Measurements from ENCODE around the gene SRP68.

SRP68 gene

DNA sequence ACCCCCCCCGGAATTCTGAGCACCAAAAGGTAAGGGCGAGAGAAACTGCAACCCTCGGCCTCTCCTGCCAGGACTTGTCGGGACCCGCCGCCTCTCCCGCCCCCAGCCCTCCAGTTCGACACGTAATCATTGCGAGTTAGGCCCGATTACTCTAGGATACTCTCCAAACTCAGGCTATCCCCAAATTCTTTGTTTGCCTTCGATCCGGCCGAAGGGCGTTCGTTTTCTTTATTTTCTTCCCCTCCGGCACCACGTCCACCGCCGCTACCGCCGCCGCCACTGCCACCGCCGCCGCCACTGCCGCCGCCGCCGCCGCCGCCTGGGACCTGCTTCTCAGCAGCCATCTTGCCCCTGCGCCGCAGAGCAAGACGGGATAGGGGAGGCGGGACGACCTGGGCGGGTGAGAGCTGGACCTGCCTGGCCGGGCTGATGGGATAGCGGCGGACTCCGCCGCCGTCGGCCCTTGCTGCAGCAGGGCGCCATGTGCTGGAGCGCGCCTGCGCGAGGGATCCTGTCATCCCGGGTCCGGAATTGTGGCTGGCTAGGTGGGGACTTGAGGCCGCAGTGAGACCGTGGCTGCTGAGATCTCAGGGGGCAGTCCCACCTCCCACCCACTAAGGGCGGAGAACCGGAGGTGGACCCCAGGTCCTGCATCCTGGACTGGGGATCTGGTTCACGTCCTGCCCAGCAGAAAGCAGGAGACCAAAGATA is at the start of gene SRP68:
Gene SRP68, minus strand, starts transcription at position 370 of the 711 bp plus-strand sequence. Its CDS starts 26 bp downstream, at position 344.
- Histone ChIP-seq H3K27ac (ENCODE audit: low read depth in 2 of 2, low read length in 2 of 2) (peak within 1 kb of the TSS; percentile 50 to 72), H3K9ac (ENCODE audit: low read depth in 1 of 2, low read length in 2 of 2) (peak within 1 kb of the TSS; percentile 81 to 92), H3K36me3 (ENCODE audit: control insufficient read depth in 2 of 2, insufficient read depth in 2 of 2, low read length in 2 of 2) (peaks cover 5 to 10% of the 10 kb centered on the region in 2 donors), H3K4me3 (ENCODE audit: low read length in 2 of 2) (peak within 1 kb of the TSS; percentile 89 to 97), H3K9me3 (ENCODE audit: control insufficient read depth in 2 of 2, low read length in 2 of 2) (no peaks in the 10 kb centered on the region), H3K4me1 (ENCODE audit: control insufficient read depth in 2 of 2, insufficient read depth in 2 of 2, low read length in 2 of 2) (peaks cover 20 to 26% of the 10 kb centered on the region in 2 donors), H3K27me3 (ENCODE audit: control insufficient read depth in 2 of 2, insufficient read depth in 2 of 2, low read length in 2 of 2) (peaks cover 33 to 34% of the 10 kb centered on the region in 2 donors)

DNA sequence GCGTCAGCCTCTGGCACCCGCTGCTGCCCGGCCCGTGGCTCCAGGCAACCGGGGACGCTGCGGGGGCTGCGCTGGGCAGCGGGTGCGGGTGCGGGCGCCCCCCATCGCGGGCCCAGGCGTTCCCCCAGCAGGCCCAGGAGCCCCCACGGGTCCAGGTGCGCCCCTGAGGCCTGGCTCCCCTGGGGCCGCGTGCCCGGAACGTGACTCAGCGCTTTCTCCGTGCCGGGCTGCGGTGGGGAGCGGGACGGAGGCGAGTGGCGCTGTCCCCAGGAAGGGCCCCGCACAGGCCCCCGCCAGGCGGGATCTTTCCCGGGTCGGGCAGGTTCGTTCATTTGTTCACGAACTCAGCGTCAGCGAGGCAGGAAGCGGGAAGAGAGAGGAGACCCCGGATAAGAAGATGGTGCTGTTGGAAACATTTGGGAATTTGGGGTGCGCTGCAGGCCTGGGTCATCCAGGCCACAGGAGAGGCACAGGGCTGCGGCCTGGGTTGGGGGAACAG is 49.7 kb upstream of the SRP68 start:
- Histone ChIP-seq H3K9ac (ENCODE audit: low read depth in 1 of 2, low read length in 2 of 2) (peak overlapping the region; percentile 41 to 59), H3K36me3 (ENCODE audit: control insufficient read depth in 2 of 2, insufficient read depth in 2 of 2, low read length in 2 of 2) (no peaks in the 10 kb centered on the region), H3K4me1 (ENCODE audit: control insufficient read depth in 2 of 2, insufficient read depth in 2 of 2, low read length in 2 of 2) (peaks cover 2 to 3% of the 10 kb centered on the region in 2 donors), H3K4me3 (ENCODE audit: low read length in 2 of 2) (peak overlapping the region in 1 of 2 donors; percentile 43), H3K27me3 (ENCODE audit: control insufficient read depth in 2 of 2, insufficient read depth in 2 of 2, low read length in 2 of 2) (no peaks in the 10 kb centered on the region), H3K27ac (ENCODE audit: low read depth in 2 of 2, low read length in 2 of 2) (no peak overlapping the region), H3K9me3 (ENCODE audit: control insufficient read depth in 2 of 2, low read length in 2 of 2) (no peaks in the 10 kb centered on the region)

DNA sequence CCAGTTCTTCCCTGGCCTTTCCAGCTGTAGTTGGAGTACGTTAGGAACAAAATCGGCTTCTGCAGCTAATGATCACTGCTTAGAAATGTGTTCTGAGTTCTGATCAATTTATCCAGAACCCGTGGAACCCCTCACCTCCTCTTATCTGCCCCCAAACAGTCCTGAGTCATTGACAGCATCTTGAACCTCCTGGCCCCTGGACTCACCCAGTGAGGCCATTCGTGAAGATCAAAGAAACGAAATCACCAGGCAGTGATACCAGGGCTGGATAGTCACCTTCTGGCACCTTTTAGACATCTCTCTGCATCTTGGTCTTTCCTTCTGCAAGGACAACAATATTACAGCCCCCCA is 48.3 kb upstream of the SRP68 start:
- Histone ChIP-seq H3K27me3 (ENCODE audit: control insufficient read depth in 2 of 2, insufficient read depth in 2 of 2, low read length in 2 of 2) (no peaks in the 10 kb centered on the region), H3K9ac (ENCODE audit: low read depth in 1 of 2, low read length in 2 of 2) (no peak overlapping the region), H3K9me3 (ENCODE audit: control insufficient read depth in 2 of 2, low read length in 2 of 2) (no peaks in the 10 kb centered on the region), H3K4me1 (ENCODE audit: control insufficient read depth in 2 of 2, insufficient read depth in 2 of 2, low read length in 2 of 2) (peaks cover 2 to 3% of the 10 kb centered on the region in 2 donors), H3K4me3 (ENCODE audit: low read length in 2 of 2) (no peak overlapping the region), H3K36me3 (ENCODE audit: control insufficient read depth in 2 of 2, insufficient read depth in 2 of 2, low read length in 2 of 2) (no peaks in the 10 kb centered on the region), H3K27ac (ENCODE audit: low read depth in 2 of 2, low read length in 2 of 2) (no peak overlapping the region)

DNA sequence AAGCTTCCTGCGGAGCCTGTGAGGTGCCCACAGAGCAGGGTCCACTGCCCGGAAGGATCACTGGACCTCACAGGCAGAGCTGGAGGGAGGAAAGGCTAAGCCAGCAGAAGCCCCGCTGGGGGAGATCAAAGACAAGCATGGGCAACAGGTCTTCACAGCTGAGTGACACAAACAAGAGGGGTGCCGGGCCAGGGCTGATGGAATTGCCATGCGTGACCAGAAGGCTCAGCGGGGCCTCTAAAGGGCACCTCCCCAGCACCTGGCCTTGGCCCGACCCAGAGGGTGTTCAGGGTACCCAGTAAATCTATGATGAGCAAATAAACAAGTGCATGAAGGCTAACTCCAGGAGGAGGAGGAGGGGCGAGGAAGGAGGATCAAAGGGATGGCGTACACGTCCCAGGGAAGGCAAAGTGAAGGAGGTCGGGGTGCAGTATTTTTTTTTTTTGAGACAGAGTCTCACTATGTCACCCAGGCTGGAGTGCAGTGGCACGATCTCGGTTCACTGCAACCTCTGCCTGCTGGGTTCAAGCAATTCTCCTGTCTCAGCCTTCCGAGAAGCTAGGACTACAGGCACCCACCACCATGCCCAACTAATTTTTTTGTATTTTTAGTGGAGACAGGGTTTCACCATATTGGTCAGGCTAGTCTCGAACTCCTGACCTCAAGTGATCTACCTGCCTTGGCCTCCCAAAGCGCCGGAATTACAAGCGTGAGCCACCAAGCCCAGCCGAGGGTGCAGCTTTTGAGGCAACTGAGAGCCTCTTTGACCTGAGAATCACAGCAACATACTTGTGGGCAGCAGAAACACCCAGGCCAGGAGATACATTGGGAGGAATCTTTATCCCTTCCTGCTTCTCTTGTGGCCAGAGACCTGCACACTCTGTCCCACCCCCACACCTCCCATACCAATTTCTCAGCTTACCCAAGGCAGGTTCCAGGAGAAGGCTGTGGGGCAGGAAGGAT is 47.4 kb upstream of the SRP68 start:
- Histone ChIP-seq H3K9me3 (ENCODE audit: control insufficient read depth in 2 of 2, low read length in 2 of 2) (no peaks in the 10 kb centered on the region), H3K36me3 (ENCODE audit: control insufficient read depth in 2 of 2, insufficient read depth in 2 of 2, low read length in 2 of 2) (no peaks in the 10 kb centered on the region), H3K4me3 (ENCODE audit: low read length in 2 of 2) (no peak overlapping the region), H3K4me1 (ENCODE audit: control insufficient read depth in 2 of 2, insufficient read depth in 2 of 2, low read length in 2 of 2) (peaks cover 2 to 3% of the 10 kb centered on the region in 2 donors), H3K27ac (ENCODE audit: low read depth in 2 of 2, low read length in 2 of 2) (no peak overlapping the region), H3K9ac (ENCODE audit: low read depth in 1 of 2, low read length in 2 of 2) (no peak overlapping the region), H3K27me3 (ENCODE audit: control insufficient read depth in 2 of 2, insufficient read depth in 2 of 2, low read length in 2 of 2) (no peaks in the 10 kb centered on the region)

DNA sequence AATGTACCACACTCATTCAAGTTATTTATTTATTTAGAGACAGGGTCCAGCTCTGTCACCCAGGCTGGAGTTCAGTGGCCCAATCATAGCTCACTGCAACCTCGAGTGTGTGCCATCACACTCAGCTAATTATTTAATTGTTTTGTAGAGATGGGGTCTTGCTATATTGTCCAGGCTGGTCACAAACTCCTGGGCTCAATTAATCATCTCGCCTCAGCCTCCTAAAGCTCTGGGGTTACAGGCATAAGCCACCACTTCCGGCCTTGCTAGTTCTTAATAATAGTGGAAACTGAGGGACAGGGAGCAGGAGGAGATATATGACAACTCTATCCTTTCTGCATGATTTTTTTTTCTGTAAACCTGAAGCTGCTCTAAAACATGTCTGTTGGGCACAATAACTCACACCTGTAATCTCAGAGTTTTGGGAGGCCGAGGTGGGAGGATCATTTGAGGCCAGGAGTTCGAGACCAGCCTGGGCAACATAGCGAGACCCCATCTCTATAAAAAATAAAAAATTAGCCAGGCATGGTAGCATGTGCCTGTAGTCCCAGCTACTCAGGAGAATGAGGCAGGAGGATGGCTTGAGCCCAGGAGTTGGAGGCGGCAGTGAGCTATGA is 42.9 kb upstream of the SRP68 start:
- no peak overlapping the region for H3K4me3 ChIP-seq (ENCODE audit: low read length in 2 of 2)
- no peaks in the 10 kb centered on the region for H3K27me3 ChIP-seq (ENCODE audit: control insufficient read depth in 2 of 2, insufficient read depth in 2 of 2, low read length in 2 of 2)
- H3K27ac ChIP-seq (ENCODE audit: low read depth in 2 of 2, low read length in 2 of 2): no peak overlapping the region
- no peaks in the 10 kb centered on the region for H3K4me1 ChIP-seq (ENCODE audit: control insufficient read depth in 2 of 2, insufficient read depth in 2 of 2, low read length in 2 of 2)
- H3K36me3 ChIP-seq (ENCODE audit: control insufficient read depth in 2 of 2, insufficient read depth in 2 of 2, low read length in 2 of 2): no peaks in the 10 kb centered on the region
- H3K9ac ChIP-seq (ENCODE audit: low read depth in 1 of 2, low read length in 2 of 2): no peak overlapping the region
- H3K9me3 ChIP-seq (ENCODE audit: control insufficient read depth in 2 of 2, low read length in 2 of 2): no peaks in the 10 kb centered on the region

DNA sequence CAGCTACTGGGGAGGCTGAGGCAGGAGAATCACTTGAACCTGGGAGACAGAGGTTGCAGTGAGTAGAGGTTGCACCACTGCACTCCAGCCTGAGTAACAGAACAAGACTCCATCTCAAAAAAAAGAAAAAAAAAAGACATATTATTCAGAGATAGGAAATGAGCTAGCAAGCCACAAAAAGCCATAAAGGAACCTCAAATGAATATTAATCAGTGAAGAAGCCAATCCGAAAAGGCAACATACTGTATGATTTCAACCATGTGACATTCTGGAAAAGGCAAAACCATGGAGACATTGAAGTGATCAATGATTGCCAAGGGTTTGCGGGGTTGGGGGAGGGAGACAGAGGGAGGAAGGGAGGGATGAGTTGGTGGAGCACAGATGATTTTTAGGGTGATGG is 39.6 kb upstream of the SRP68 start:
- Histone ChIP-seq H3K9ac (ENCODE audit: low read depth in 1 of 2, low read length in 2 of 2) (no peak overlapping the region), H3K4me3 (ENCODE audit: low read length in 2 of 2) (no peak overlapping the region), H3K9me3 (ENCODE audit: control insufficient read depth in 2 of 2, low read length in 2 of 2) (no peaks in the 10 kb centered on the region), H3K36me3 (ENCODE audit: control insufficient read depth in 2 of 2, insufficient read depth in 2 of 2, low read length in 2 of 2) (no peaks in the 10 kb centered on the region), H3K4me1 (ENCODE audit: control insufficient read depth in 2 of 2, insufficient read depth in 2 of 2, low read length in 2 of 2) (no peaks in the 10 kb centered on the region), H3K27ac (ENCODE audit: low read depth in 2 of 2, low read length in 2 of 2) (no peak overlapping the region), H3K27me3 (ENCODE audit: control insufficient read depth in 2 of 2, insufficient read depth in 2 of 2, low read length in 2 of 2) (no peaks in the 10 kb centered on the region)

DNA sequence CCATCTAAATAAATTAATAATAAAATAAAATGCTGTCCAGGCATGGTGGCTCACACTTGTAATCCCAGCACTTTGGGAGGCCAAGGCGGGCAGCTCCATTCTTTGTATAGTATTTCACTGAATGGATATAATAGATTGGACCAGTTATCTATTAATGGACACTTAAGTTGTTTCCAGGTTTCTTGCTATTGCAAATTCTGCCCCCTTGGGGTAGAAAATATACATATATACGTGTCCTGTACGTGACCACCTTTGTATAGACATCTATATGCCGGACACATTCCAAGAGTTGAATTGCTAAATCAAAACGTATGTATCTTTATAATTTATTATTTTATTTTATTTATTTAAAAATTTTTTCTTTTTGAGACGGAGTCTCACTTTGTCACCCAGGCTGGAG is 35.2 kb upstream of the SRP68 start:
- Histone ChIP-seq H3K36me3 (ENCODE audit: control insufficient read depth in 2 of 2, insufficient read depth in 2 of 2, low read length in 2 of 2) (no peaks in the 10 kb centered on the region), H3K9me3 (ENCODE audit: control insufficient read depth in 2 of 2, low read length in 2 of 2) (no peaks in the 10 kb centered on the region), H3K27me3 (ENCODE audit: control insufficient read depth in 2 of 2, insufficient read depth in 2 of 2, low read length in 2 of 2) (no peaks in the 10 kb centered on the region), H3K9ac (ENCODE audit: low read depth in 1 of 2, low read length in 2 of 2) (no peak overlapping the region), H3K4me1 (ENCODE audit: control insufficient read depth in 2 of 2, insufficient read depth in 2 of 2, low read length in 2 of 2) (peaks cover 12 to 15% of the 10 kb centered on the region in 2 donors), H3K27ac (ENCODE audit: low read depth in 2 of 2, low read length in 2 of 2) (no peak overlapping the region), H3K4me3 (ENCODE audit: low read length in 2 of 2) (no peak overlapping the region)

DNA sequence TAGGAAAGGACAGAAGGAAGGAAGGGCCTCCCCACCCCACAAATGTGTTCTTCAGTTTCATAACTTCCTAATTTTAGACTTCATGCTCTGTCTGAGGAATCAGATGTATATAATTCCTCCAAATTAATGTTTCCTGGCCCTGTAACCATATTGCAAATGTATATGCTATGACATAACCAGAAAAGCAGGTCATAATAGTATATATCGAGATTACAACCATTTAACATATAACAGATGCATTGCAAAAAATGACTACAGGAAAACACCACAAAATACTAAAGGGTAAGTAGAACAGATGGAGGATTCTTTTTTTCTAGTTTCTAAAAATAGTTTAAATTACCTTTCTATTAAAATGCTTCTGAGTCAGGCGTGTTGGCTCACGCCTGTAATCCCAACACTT is 34.4 kb upstream of the SRP68 start:
- peaks cover 15 to 17% of the 10 kb centered on the region in 2 donors for H3K4me1 ChIP-seq (ENCODE audit: control insufficient read depth in 2 of 2, insufficient read depth in 2 of 2, low read length in 2 of 2)
- no peaks in the 10 kb centered on the region for H3K27me3 ChIP-seq (ENCODE audit: control insufficient read depth in 2 of 2, insufficient read depth in 2 of 2, low read length in 2 of 2)
- no peak overlapping the region for H3K27ac ChIP-seq (ENCODE audit: low read depth in 2 of 2, low read length in 2 of 2)
- H3K9ac ChIP-seq (ENCODE audit: low read depth in 1 of 2, low read length in 2 of 2): no peak overlapping the region
- no peak overlapping the region for H3K4me3 ChIP-seq (ENCODE audit: low read length in 2 of 2)
- H3K9me3 ChIP-seq (ENCODE audit: control insufficient read depth in 2 of 2, low read length in 2 of 2): no peaks in the 10 kb centered on the region
- peaks cover 2 to 5% of the 10 kb centered on the region in 2 donors for H3K36me3 ChIP-seq (ENCODE audit: control insufficient read depth in 2 of 2, insufficient read depth in 2 of 2, low read length in 2 of 2)

DNA sequence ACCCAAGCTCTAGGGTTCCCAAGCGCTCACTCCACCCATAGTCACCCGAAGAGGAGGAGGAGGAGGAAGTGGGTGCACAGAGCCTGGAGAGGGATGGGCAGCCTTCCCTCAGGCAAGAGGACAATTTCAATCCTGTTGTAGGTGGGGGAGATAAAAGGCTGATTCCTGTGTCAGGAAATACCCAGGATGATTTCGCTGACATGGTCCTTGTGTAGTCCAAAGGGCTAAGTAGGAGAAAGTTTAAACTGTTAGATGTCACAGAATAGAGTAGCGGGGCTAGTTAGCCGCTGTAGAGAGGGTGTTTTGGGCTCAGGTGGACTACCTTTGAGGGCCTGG is 32.5 kb upstream of the SRP68 start:
- H3K27me3 ChIP-seq (ENCODE audit: control insufficient read depth in 2 of 2, insufficient read depth in 2 of 2, low read length in 2 of 2): no peaks in the 10 kb centered on the region
- peaks cover 8 to 16% of the 10 kb centered on the region in 2 donors for H3K36me3 ChIP-seq (ENCODE audit: control insufficient read depth in 2 of 2, insufficient read depth in 2 of 2, low read length in 2 of 2)
- peaks cover 15 to 19% of the 10 kb centered on the region in 2 donors for H3K4me1 ChIP-seq (ENCODE audit: control insufficient read depth in 2 of 2, insufficient read depth in 2 of 2, low read length in 2 of 2)
- no peak overlapping the region for H3K27ac ChIP-seq (ENCODE audit: low read depth in 2 of 2, low read length in 2 of 2)
- H3K9me3 ChIP-seq (ENCODE audit: control insufficient read depth in 2 of 2, low read length in 2 of 2): no peaks in the 10 kb centered on the region
- H3K4me3 ChIP-seq (ENCODE audit: low read length in 2 of 2): no peak overlapping the region
- H3K9ac ChIP-seq (ENCODE audit: low read depth in 1 of 2, low read length in 2 of 2): no peak overlapping the region

Measured in mucosa of rectum (tissue), 2 donors.